WTC11 (cell line): ENCODE measurements around the gene LMF1. TPM values are rescaled to one million over a fixed set of nuclear protein-coding genes. Genes with fewer than 3 reads are reported as not detected.
A peak's percentile ranks its signal among the peaks of the same experiment; 100 is the strongest.

Experiments used
- ATAC-seq: fragments of 200-7000 bp; cut with Tn5 transposase; 2 replicates; pipeline ENCODE4 v1.10.0; 2021; ENCODE audit warnings: mild to moderate bottlenecking, moderate library complexity
- CTCF ChIA-PET: fragments of 300-600 bp; sonication (Branson Sonifier 250); formaldehyde crosslinking; loops from one replicate; lab custom pipeline; 2021; ENCODE audit warnings: antibody characterized with exemption; lab: Charles Lee
- POLR2A ChIA-PET: fragments of 350-600 bp; sonication (Branson Sonifier 250); formaldehyde crosslinking; loops from one replicate; lab custom pipeline; 2021; ENCODE audit warnings: antibody characterized with exemption; lab: Charles Lee
- DNase-seq: peaks from one replicate; pipeline ENCODE4 v3.0.0; 2021; ENCODE audit warnings: low spot score
- H3K27ac Mint-ChIP-seq: 2 replicates; pipeline ENCODE4 v1.8.0; 2021; ENCODE audit warnings: mixed read lengths
- H3K27me3 Mint-ChIP-seq: 2 replicates; pipeline ENCODE4 v1.8.0; 2021; ENCODE audit warnings: low read depth, mild to moderate bottlenecking, moderate library complexity, mixed read lengths
- H3K36me3 Mint-ChIP-seq: 2 replicates; pipeline ENCODE4 v1.8.0; 2021; ENCODE audit warnings: mixed read lengths
- H3K4me1 Mint-ChIP-seq: 2 replicates; pipeline ENCODE4 v1.8.0; 2022; ENCODE audit warnings: mixed read lengths
- H3K4me3 Mint-ChIP-seq: 2 replicates; pipeline ENCODE4 v1.8.0; 2021; ENCODE audit warnings: mild to moderate bottlenecking, moderate library complexity, mixed read lengths
- H3K9me3 Mint-ChIP-seq: 2 replicates; pipeline ENCODE4 v1.8.0; 2021; ENCODE audit warnings: mixed read lengths
- CBFB ChIP-seq: sonication (generic); formaldehyde crosslinking; IDR thresholded peaks from 2 replicates; pipeline ENCODE4 v1.8.1; 2022; ENCODE audit warnings: mild to moderate bottlenecking, low read depth, missing genetic modification reagents
- CREM ChIP-seq: sonication (generic); formaldehyde crosslinking; IDR thresholded peaks from 2 replicates; pipeline ENCODE4 v1.8.1; 2022; ENCODE audit warnings: mild to moderate bottlenecking, missing genetic modification reagents, moderate library complexity
- E2F5 ChIP-seq: sonication (generic); formaldehyde crosslinking; IDR thresholded peaks from 2 replicates; pipeline ENCODE4 v1.8.1; 2022; ENCODE audit warnings: mild to moderate bottlenecking, moderate library complexity, missing genetic modification reagents
- EMX1 ChIP-seq: fragments of 250-450 bp; sonication (Bioruptor Pico); IDR thresholded peaks from 2 replicates; pipeline ENCODE4 v1.8.0; 2021; ENCODE audit warnings: mild to moderate bottlenecking
- GRHL2 ChIP-seq: fragments of 250-450 bp; sonication (Bioruptor Pico); IDR thresholded peaks from 2 replicates; pipeline ENCODE4 v1.8.0; 2022; ENCODE audit warnings: mild to moderate bottlenecking, moderate library complexity; ENCODE audit not compliant: insufficient replicate concordance, severe bottlenecking
- HMGXB4 ChIP-seq: sonication (generic); formaldehyde crosslinking; IDR thresholded peaks from 2 replicates; pipeline ENCODE4 v1.8.1; 2023; ENCODE audit warnings: mild to moderate bottlenecking, moderate library complexity, missing genetic modification reagents
- MXD4 ChIP-seq: fragments of 250-450 bp; sonication (Bioruptor Pico); IDR thresholded peaks from 2 replicates; pipeline ENCODE4 v1.8.0; 2021; ENCODE audit warnings: mild to moderate bottlenecking, moderate library complexity, borderline replicate concordance
- NFATC4 ChIP-seq: fragments of 250-450 bp; sonication (Bioruptor Pico); IDR thresholded peaks from 2 replicates; pipeline ENCODE4 v1.9.0; 2021; ENCODE audit warnings: mild to moderate bottlenecking
- NR2C2 ChIP-seq: sonication (generic); formaldehyde crosslinking; IDR thresholded peaks from 2 replicates; pipeline ENCODE4 v1.8.0; 2022; ENCODE audit warnings: mild to moderate bottlenecking, missing genetic modification reagents
- RELA ChIP-seq: sonication (generic); formaldehyde crosslinking; IDR thresholded peaks from 2 replicates; pipeline ENCODE4 v1.8.1; 2022; ENCODE audit warnings: missing genetic modification reagents, mild to moderate bottlenecking, borderline replicate concordance
- SMAD4 ChIP-seq: sonication (generic); formaldehyde crosslinking; IDR thresholded peaks from 2 replicates; pipeline ENCODE4 v1.8.0; 2022; ENCODE audit warnings: mild to moderate bottlenecking, missing genetic modification reagents
- TCF7 ChIP-seq: sonication (generic); formaldehyde crosslinking; IDR thresholded peaks from 2 replicates; pipeline ENCODE4 v1.8.0; 2022; ENCODE audit warnings: mild to moderate bottlenecking, low read depth, missing genetic modification reagents, moderate library complexity
- TEAD1 ChIP-seq: sonication (generic); formaldehyde crosslinking; IDR thresholded peaks from 2 replicates; pipeline ENCODE4 v1.8.0; 2022; ENCODE audit warnings: mild to moderate bottlenecking, missing genetic modification reagents
- ZBTB21 ChIP-seq: sonication (generic); formaldehyde crosslinking; IDR thresholded peaks from 2 replicates; pipeline ENCODE4 v1.8.1; 2023; ENCODE audit warnings: mild to moderate bottlenecking, missing genetic modification reagents, borderline replicate concordance
- ZNF138 ChIP-seq: sonication (generic); formaldehyde crosslinking; conservative IDR thresholded peaks from 2 replicates; pipeline ENCODE4 v1.8.1; 2022; ENCODE audit warnings: mild to moderate bottlenecking, moderate library complexity, missing genetic modification reagents
- ZNF219 ChIP-seq: sonication (generic); formaldehyde crosslinking; IDR thresholded peaks from 2 replicates; pipeline ENCODE4 v1.8.0; 2023; ENCODE audit warnings: missing genetic modification reagents, mild to moderate bottlenecking, borderline replicate concordance
- ZNF396 ChIP-seq: fragments of 250-450 bp; sonication (Bioruptor Pico); IDR thresholded peaks from 2 replicates; pipeline ENCODE4 v1.8.0; 2021; ENCODE audit warnings: mild to moderate bottlenecking, moderate library complexity, borderline replicate concordance
- ZNF671 ChIP-seq: fragments of 250-450 bp; sonication (Bioruptor Pico); IDR thresholded peaks from 2 replicates; pipeline ENCODE4 v1.8.0; 2021; ENCODE audit warnings: mild to moderate bottlenecking
- total RNA-seq: library from RNA; stranded (reverse); gene quantifications from 3 replicates; pipeline ENCODE4 v1.2.3, GENCODE V29; 2021
- TF ChIP-seq, protein P1 (sequence below): sonication (generic); formaldehyde crosslinking; IDR thresholded peaks from 2 replicates; pipeline ENCODE4 v1.8.1; 2023; ENCODE audit warnings: mild to moderate bottlenecking, missing genetic modification reagents, moderate library complexity
- TF ChIP-seq, protein P2 (sequence below): sonication (generic); formaldehyde crosslinking; IDR thresholded peaks from 2 replicates; pipeline ENCODE4 v1.8.1; 2022; ENCODE audit warnings: missing genetic modification reagents, borderline replicate concordance
- TF ChIP-seq, protein P3 (sequence below): sonication (generic); formaldehyde crosslinking; IDR thresholded peaks from 2 replicates; pipeline ENCODE4 v1.8.0; 2023; ENCODE audit warnings: missing genetic modification reagents
- TF ChIP-seq, protein P4 (sequence below): sonication (generic); formaldehyde crosslinking; IDR thresholded peaks from 2 replicates; pipeline ENCODE4 v1.8.1; 2023; ENCODE audit warnings: mild to moderate bottlenecking, missing genetic modification reagents, moderate library complexity
- TF ChIP-seq, protein P5 (sequence below): sonication (generic); formaldehyde crosslinking; IDR thresholded peaks from 2 replicates; pipeline ENCODE4 v1.8.1; 2023; ENCODE audit warnings: mild to moderate bottlenecking, missing genetic modification reagents

Gene LMF1
- total RNA-seq, 1 experiment from 2014 or later: 10.5 TPM

- no peaks in the 10 kb centered on the region for H3K27me3 Mint-ChIP-seq
- ATAC-seq (no peak), DNase-seq (no peak)
- no peak overlapping the region for H3K4me3 Mint-ChIP-seq
- H3K9me3 Mint-ChIP-seq: no peaks in the 10 kb centered on the region
- TF ChIP-seq CREM (CRISPR knock-in tag) (no peak), SMAD4 (CRISPR knock-in tag) (no peak), E2F5 (CRISPR knock-in tag) (no peak), ZNF671 (CRISPR knock-in tag) (no peak), ZNF138 (CRISPR knock-in tag) (no peak)
- TF ChIP-seq, protein P1, sequence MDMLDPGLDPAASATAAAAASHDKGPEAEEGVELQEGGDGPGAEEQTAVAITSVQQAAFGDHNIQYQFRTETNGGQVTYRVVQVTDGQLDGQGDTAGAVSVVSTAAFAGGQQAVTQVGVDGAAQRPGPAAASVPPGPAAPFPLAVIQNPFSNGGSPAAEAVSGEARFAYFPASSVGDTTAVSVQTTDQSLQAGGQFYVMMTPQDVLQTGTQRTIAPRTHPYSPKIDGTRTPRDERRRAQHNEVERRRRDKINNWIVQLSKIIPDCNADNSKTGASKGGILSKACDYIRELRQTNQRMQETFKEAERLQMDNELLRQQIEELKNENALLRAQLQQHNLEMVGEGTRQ (CRISPR knock-in tag): no peak
- H3K27ac Mint-ChIP-seq: peak overlapping the region; percentile 94
- POLR2A ChIA-PET: no interaction called here
- no peaks in the 10 kb centered on the region for H3K4me1 Mint-ChIP-seq
- no peaks in the 10 kb centered on the region for H3K36me3 Mint-ChIP-seq
- CTCF ChIA-PET: interaction anchor here (0.9 kb wide), 1 partner anchor 159 kb away, joined by 3 read pairs; no protein-coding TSS in a partner anchor
These were observed 74.3 kb downstream of the LMF1 start for GRCh38 chr16:896261-897199.

DNA sequence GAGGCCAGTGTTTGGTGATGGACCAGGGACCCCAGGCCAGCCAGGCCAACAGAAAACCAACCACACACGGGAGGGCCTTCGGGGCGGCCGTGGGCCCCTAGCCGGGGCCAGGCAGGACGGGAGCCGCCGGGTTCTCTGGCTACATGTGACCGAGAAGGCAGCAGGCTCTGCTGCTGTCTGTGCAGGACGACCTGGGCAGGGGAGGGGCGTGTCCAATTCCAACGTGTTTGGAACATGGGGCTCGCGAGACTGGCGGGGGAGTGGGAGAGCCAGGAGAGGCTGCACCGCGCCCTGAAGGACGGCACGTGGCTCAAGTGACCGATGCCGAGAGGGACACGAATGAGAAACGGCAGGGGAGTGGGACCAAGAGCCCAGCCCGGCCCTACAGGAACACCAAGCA lies 75.4 kb downstream of the LMF1 start:
- Mint-ChIP-seq H3K9me3 (no peaks in the 10 kb centered on the region), H3K4me3 (no peak overlapping the region), H3K27me3 (no peaks in the 10 kb centered on the region), H3K36me3 (no peaks in the 10 kb centered on the region), H3K27ac (no peak overlapping the region), H3K4me1 (no peaks in the 10 kb centered on the region)
- no peak for DNase-seq
- ChIA-PET CTCF (interaction anchor here (0.9 to 1.3 kb wide), 2 partner anchors 82 to 208 kb away, joined by 4 to 5 read pairs; no protein-coding TSS in a partner anchor), POLR2A (no interaction called here)
- ATAC-seq: no peak
- no peak for TF ChIP-seq ZNF396 (CRISPR knock-in tag)
- TF ChIP-seq NR2C2: no peak
- TF ChIP-seq NFATC4 (CRISPR knock-in tag): no peak
- TF ChIP-seq ZNF219: no peak
- TF ChIP-seq, protein P2, sequence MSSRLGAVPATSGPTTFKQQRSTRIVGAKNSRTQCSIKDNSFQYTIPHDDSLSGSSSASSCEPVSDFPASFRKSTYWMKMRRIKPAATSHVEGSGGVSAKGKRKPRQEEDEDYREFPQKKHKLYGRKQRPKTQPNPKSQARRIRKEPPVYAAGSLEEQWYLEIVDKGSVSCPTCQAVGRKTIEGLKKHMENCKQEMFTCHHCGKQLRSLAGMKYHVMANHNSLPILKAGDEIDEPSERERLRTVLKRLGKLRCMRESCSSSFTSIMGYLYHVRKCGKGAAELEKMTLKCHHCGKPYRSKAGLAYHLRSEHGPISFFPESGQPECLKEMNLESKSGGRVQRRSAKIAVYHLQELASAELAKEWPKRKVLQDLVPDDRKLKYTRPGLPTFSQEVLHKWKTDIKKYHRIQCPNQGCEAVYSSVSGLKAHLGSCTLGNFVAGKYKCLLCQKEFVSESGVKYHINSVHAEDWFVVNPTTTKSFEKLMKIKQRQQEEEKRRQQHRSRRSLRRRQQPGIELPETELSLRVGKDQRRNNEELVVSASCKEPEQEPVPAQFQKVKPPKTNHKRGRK: no peak
- no peak for TF ChIP-seq RELA
- TF ChIP-seq HMGXB4 (CRISPR knock-in tag): no peak
- TF ChIP-seq CBFB (CRISPR knock-in tag): no peak
- TF ChIP-seq EMX1 (CRISPR knock-in tag): no peak
- no peak for TF ChIP-seq MXD4
- TF ChIP-seq, protein P3, sequence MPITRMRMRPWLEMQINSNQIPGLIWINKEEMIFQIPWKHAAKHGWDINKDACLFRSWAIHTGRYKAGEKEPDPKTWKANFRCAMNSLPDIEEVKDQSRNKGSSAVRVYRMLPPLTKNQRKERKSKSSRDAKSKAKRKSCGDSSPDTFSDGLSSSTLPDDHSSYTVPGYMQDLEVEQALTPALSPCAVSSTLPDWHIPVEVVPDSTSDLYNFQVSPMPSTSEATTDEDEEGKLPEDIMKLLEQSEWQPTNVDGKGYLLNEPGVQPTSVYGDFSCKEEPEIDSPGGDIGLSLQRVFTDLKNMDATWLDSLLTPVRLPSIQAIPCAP (CRISPR knock-in tag): no peak
- TF ChIP-seq TCF7 (CRISPR knock-in tag): no peak
- no peak for TF ChIP-seq GRHL2
- TF ChIP-seq, protein P4, sequence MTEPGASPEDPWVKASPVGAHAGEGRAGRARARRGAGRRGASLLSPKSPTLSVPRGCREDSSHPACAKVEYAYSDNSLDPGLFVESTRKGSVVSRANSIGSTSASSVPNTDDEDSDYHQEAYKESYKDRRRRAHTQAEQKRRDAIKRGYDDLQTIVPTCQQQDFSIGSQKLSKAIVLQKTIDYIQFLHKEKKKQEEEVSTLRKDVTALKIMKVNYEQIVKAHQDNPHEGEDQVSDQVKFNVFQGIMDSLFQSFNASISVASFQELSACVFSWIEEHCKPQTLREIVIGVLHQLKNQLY: no peak
- no peak for TF ChIP-seq ZBTB21 (CRISPR knock-in tag)
- TF ChIP-seq ZNF671 (CRISPR knock-in tag): no peak
- TF ChIP-seq, protein P5, sequence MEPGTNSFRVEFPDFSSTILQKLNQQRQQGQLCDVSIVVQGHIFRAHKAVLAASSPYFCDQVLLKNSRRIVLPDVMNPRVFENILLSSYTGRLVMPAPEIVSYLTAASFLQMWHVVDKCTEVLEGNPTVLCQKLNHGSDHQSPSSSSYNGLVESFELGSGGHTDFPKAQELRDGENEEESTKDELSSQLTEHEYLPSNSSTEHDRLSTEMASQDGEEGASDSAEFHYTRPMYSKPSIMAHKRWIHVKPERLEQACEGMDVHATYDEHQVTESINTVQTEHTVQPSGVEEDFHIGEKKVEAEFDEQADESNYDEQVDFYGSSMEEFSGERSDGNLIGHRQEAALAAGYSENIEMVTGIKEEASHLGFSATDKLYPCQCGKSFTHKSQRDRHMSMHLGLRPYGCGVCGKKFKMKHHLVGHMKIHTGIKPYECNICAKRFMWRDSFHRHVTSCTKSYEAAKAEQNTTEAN (CRISPR knock-in tag): no peak
- TF ChIP-seq TEAD1 (CRISPR knock-in tag): no peak
